ENCODE data around the gene UTS2B. TPM values are rescaled to one million over a fixed set of nuclear protein-coding genes. Genes with fewer than 3 reads are reported as not detected.

The UTS2B gene
- total and polyA plus RNA-seq, 9 of the 15 experiments (the other 6 are each of a cell fraction or from before 2014, with no cell fraction given), result 0.06 TPM; not detected in 8

DNA sequence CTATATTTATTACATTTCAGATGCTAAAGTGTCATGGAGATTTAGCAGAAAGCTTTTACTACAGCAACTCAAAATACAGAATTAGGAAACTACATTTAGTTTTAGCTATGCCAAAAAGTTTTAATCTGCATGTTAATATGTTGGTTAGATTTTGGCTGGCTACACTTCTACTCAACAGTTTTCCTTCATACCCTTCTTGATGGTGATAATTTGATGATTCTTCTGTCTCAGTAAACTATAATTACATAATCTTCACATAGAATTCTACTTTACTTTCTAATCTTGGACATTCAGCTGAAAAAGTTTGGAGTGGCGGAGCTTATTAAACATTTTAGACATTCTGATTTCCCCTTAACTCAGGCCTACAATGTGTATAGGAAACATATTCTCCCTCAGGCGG is 10.0 kb upstream of the UTS2B start:
- POLR2A ChIA-PET, result no interaction called here
- H3K4me2 ChIP-seq (ENCODE audit: insufficient read depth, low read length), result no peak overlapping the region
- intact Hi-C loops (cut with micrococcal nuclease), result no loop called here
- FAIRE-seq, result no peak
- H3K27me3 ChIP-seq (ENCODE audit: control insufficient read depth in 2 of 2, insufficient read depth in 2 of 2, low read length in 2 of 2), result no peaks in the 10 kb centered on the region
- no peaks in the 10 kb centered on the region for H3K9me1 ChIP-seq (ENCODE audit: control insufficient read depth, insufficient read depth, low read length)
- no TSS peak for BruUV-seq (replicated peaks)
- no peak overlapping the region for H3K27ac ChIP-seq (ENCODE audit: extremely low read depth, low read depth, low read length)
- TF ChIP-seq, protein P1, sequence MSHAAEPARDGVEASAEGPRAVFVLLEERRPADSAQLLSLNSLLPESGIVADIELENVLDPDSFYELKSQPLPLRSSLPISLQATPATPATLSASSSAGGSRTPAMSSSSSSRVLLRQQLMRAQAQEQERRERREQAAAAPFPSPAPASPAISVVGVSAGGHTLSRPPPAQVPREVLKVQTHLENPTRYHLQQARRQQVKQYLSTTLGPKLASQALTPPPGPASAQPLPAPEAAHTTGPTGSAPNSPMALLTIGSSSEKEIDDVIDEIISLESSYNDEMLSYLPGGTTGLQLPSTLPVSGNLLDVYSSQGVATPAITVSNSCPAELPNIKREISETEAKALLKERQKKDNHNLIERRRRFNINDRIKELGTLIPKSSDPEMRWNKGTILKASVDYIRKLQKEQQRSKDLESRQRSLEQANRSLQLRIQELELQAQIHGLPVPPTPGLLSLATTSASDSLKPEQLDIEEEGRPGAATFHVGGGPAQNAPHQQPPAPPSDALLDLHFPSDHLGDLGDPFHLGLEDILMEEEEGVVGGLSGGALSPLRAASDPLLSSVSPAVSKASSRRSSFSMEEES (CRISPR knock-in tag; IDR thresholded peaks at IDR 0.05), result no peak
- no peak for TF ChIP-seq POLR3G (IDR thresholded peaks at IDR 0.05; ENCODE audit: extremely low read depth, insufficient read length, insufficient replicate concordance)
- H3K9me3 ChIP-seq (replicated peaks; ENCODE audit: control insufficient read depth, insufficient read depth, low read depth, low read length), result no peaks in the 10 kb centered on the region
- WGBS (ENCODE audit: insufficient coverage, low coverage, missing lambda C conversion rate), result 84% methylated on average over 2 of the region's 2 CpGs
- CTCF ChIA-PET (ENCODE audit: low intra/inter-chr PET ratio), result no interaction called here
- DNase-seq (ENCODE audit: extremely low read depth in 1 of 4, low spot score in 3 of 4), result peak in 1 of 4 experiments; percentile 1
- H2AFZ ChIP-seq (ENCODE audit: low read depth, low read length), result no peak overlapping the region
- peaks cover 98% of the 10 kb centered on the region for H3K79me2 ChIP-seq (ENCODE audit: control insufficient read depth, insufficient read depth, low read length)
- no peak overlapping the region for H3K9ac ChIP-seq (ENCODE audit: insufficient read depth in 1 of 2, low read depth in 2 of 2, low read length in 2 of 2)
- peaks cover 10% of the 10 kb centered on the region for H4K20me1 ChIP-seq (replicated peaks; ENCODE audit: control insufficient read depth, insufficient read depth, low read length)
- no peaks in the 10 kb centered on the region for H3K36me3 ChIP-seq (ENCODE audit: control insufficient read depth, insufficient read depth, low read length)
- ATAC-seq, result no peak
- H3K4me1 ChIP-seq (replicated peaks in 1 of 2; ENCODE audit: control insufficient read depth in 2 of 2, insufficient read depth in 2 of 2, low read length in 2 of 2), result peaks cover 3 to 21% of the 10 kb centered on the region in 2 experiments; a peak in 3 of 5 replicates
- in situ Hi-C loops (cut with MboI), result no loop called here
- no peak overlapping the region for H3K4me3 ChIP-seq

DNA sequence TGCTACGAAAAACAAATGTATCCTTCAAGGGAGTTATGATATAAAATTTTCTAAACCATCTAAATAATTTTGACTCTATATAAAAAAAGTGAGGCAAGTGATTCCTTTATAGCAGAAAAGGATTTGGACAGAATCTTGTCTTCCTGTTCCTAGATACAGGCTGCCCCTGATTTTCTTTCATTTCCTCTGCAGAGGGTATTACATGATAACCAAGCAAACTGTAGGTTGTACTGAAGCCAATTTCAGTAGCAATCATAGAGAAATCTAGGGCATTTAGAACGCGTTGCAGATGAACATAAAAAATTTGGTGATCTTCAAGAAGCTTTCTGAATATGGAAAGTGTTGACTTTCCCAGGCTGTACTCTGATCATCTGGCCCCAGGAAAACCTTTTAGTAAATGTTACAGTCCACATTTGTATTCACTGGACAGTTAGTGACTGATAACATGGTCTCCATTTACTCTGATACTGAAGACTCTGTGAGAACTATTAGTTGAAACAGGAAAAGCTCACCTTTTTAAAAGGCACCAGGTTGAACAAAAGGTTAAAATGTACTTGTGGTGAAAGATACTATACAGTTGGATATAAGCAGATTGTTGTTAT is 9.1 kb upstream of the UTS2B start:
- Histone ChIP-seq H3K4me2 (ENCODE audit: insufficient read depth, low read length) (no peak overlapping the region), H3K79me2 (ENCODE audit: control insufficient read depth, insufficient read depth, low read length) (peaks cover 99% of the 10 kb centered on the region), H3K4me3 (no peak overlapping the region), H2AFZ (ENCODE audit: low read depth, low read length) (no peak overlapping the region), H3K27ac (ENCODE audit: extremely low read depth, low read depth, low read length) (no peak overlapping the region), H3K9me1 (ENCODE audit: control insufficient read depth, insufficient read depth, low read length) (no peaks in the 10 kb centered on the region), H3K9me3 (replicated peaks; ENCODE audit: control insufficient read depth, insufficient read depth, low read depth, low read length) (no peaks in the 10 kb centered on the region), H3K9ac (ENCODE audit: insufficient read depth in 1 of 2, low read depth in 2 of 2, low read length in 2 of 2) (no peak overlapping the region), H3K4me1 (replicated peaks in 1 of 2; ENCODE audit: control insufficient read depth in 2 of 2, insufficient read depth in 2 of 2, low read length in 2 of 2) (peaks cover 6 to 29% of the 10 kb centered on the region in 2 experiments; a peak in 4 of 5 replicates), H4K20me1 (replicated peaks; ENCODE audit: control insufficient read depth, insufficient read depth, low read length) (peaks cover 5% of the 10 kb centered on the region; the same call in 1 of the 2 replicates), H3K36me3 (ENCODE audit: control insufficient read depth, insufficient read depth, low read length) (no peaks in the 10 kb centered on the region), H3K27me3 (ENCODE audit: control insufficient read depth in 2 of 2, insufficient read depth in 2 of 2, low read length in 2 of 2) (no peaks in the 10 kb centered on the region)
- in situ Hi-C loops (cut with MboI), result no loop called here
- WGBS (ENCODE audit: insufficient coverage, low coverage, missing lambda C conversion rate), result 53% methylated on average over 3 of the region's 3 CpGs
- ATAC-seq (peak; percentile 16; the same call in 1 of the 3 replicates), FAIRE-seq (no peak), DNase-seq (ENCODE audit: extremely low read depth in 1 of 4, low spot score in 3 of 4) (peak in 3 of 4 experiments; percentile 1 to 6 (median 2))
- BruUV-seq (replicated peaks), result no TSS peak
- POLR2A ChIA-PET, result no interaction called here
- intact Hi-C loops (cut with micrococcal nuclease), result no loop called here
- CTCF ChIA-PET (ENCODE audit: low intra/inter-chr PET ratio), result no interaction called here
- TF ChIP-seq KDM4B (IDR thresholded peaks at IDR 0.05; ENCODE audit: borderline replicate concordance in 2 of 2, low read depth in 1 of 2) (no peak), ZNF785 (CRISPR knock-in tag; IDR thresholded peaks at IDR 0.05) (no peak), FOXP1 (CRISPR knock-in tag; IDR thresholded peaks at IDR 0.05) (no peak), SRSF3 (IDR thresholded peaks at IDR 0.05; ENCODE audit: insufficient read depth, low read length) (no peak), HNRNPK (IDR thresholded peaks at IDR 0.05; ENCODE audit: low read depth, low read length, poor library complexity, severe bottlenecking) (no peak)
- TF ChIP-seq, protein P2, sequence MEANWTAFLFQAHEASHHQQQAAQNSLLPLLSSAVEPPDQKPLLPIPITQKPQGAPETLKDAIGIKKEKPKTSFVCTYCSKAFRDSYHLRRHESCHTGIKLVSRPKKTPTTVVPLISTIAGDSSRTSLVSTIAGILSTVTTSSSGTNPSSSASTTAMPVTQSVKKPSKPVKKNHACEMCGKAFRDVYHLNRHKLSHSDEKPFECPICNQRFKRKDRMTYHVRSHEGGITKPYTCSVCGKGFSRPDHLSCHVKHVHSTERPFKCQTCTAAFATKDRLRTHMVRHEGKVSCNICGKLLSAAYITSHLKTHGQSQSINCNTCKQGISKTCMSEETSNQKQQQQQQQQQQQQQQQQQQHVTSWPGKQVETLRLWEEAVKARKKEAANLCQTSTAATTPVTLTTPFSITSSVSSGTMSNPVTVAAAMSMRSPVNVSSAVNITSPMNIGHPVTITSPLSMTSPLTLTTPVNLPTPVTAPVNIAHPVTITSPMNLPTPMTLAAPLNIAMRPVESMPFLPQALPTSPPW (CRISPR knock-in tag; IDR thresholded peaks at IDR 0.05), result no peak
- TF ChIP-seq, protein P3, sequence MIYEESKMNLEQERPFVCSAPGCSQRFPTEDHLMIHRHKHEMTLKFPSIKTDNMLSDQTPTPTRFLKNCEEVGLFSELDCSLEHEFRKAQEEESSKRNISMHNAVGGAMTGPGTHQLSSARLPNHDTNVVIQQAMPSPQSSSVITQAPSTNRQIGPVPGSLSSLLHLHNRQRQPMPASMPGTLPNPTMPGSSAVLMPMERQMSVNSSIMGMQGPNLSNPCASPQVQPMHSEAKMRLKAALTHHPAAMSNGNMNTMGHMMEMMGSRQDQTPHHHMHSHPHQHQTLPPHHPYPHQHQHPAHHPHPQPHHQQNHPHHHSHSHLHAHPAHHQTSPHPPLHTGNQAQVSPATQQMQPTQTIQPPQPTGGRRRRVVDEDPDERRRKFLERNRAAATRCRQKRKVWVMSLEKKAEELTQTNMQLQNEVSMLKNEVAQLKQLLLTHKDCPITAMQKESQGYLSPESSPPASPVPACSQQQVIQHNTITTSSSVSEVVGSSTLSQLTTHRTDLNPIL (CRISPR knock-in tag; IDR thresholded peaks at IDR 0.05), result no peak

Measured in K562 (cell line).